Duodenal mucosa (tissue), 2 donors: Measurements from ENCODE around the gene CUL5.
"Not testable (repeated sequence)": the region's sequence is repeated elsewhere in the genome, so short reads cannot be mapped to it uniquely, and the experiment has no call there.

ENCODE experiments used
- H3K27ac ChIP-seq: one replicate; pipeline ENCODE4 v1.7.0; 2013; ENCODE audit warnings: low read depth, low read length
- H3K27me3 ChIP-seq, 2 donors: one replicate each; pipeline ENCODE4 v1.7.0; 2013; ENCODE audit warnings: low read length in 2 of 2, control low read depth in 1 of 2; ENCODE audit not compliant: insufficient read depth in 2 of 2, control insufficient read depth in 1 of 2
- H3K36me3 ChIP-seq, 2 donors: one replicate each; pipeline ENCODE4 v1.7.0; 2013; ENCODE audit warnings: low read length in 2 of 2, control low read depth in 1 of 2; ENCODE audit not compliant: insufficient read depth in 2 of 2, control insufficient read depth in 1 of 2
- H3K4me1 ChIP-seq, 2 donors: one replicate each; pipeline ENCODE4 v1.7.0; 2013; ENCODE audit warnings: low read length in 2 of 2, control low read depth in 1 of 2; ENCODE audit not compliant: insufficient read depth in 2 of 2, control insufficient read depth in 1 of 2
- H3K4me3 ChIP-seq, 2 donors: one replicate each; pipeline ENCODE4 v1.7.0; 2013; ENCODE audit warnings: low read length in 2 of 2, low read depth in 1 of 2
- H3K9ac ChIP-seq, 2 donors: one replicate each; pipeline ENCODE4 v1.7.0; 2013; ENCODE audit warnings: low read length in 2 of 2, low read depth in 1 of 2
- H3K9me3 ChIP-seq, 2 donors: one replicate each; pipeline ENCODE4 v1.7.0; 2013; ENCODE audit warnings: low read length in 2 of 2, control low read depth in 1 of 2; ENCODE audit not compliant: control insufficient read depth in 1 of 2

Gene CUL5

GRCh38 chr11:108125096-108125495 lies 116.4 kb downstream of the CUL5 start:
- Histone ChIP-seq H3K4me1 (peaks cover 26 to 33% of the 10 kb centered on the region in 2 donors), H3K9ac (no peak overlapping the region), H3K27ac (no peak overlapping the region), H3K4me3 (no peak overlapping the region), H3K27me3 (no peaks in the 10 kb centered on the region), H3K36me3 (peaks cover 0 to 3% of the 10 kb centered on the region in 2 donors), H3K9me3 (no peaks in the 10 kb centered on the region)

GRCh38 chr11:108128772-108129171 lies 120.1 kb downstream of the CUL5 start:
- H3K36me3 ChIP-seq = peaks cover 0 to 3% of the 10 kb centered on the region in 2 donors
- peaks cover 9 to 10% of the 10 kb centered on the region in 2 donors for H3K4me1 ChIP-seq
- no peak overlapping the region for H3K27ac ChIP-seq

DNA sequence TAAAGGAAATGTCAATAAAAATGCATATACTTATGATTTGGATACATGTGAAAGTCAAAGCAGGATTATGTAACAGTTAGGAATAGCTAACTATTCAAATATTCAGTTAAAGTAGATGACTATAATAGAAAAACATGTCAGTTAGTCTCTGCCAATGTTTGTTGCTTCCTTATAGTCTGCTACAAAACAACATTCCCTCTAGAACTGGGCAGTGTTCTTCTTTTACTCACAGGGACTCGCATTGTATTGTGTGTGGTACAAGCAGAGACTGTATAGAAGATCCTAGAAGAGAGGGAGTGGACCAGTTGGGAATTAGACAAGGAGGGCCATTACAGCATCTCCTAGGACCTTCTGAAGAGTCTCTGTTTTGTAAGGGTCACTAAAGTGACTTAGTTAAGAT lies 123.3 kb downstream of the CUL5 start:
- H3K9me3 ChIP-seq = no peaks in the 10 kb centered on the region
- no peaks in the 10 kb centered on the region for H3K27me3 ChIP-seq
- H3K9ac ChIP-seq = no peak overlapping the region
- H3K4me3 ChIP-seq = no peak overlapping the region
- H3K4me1 ChIP-seq = no peaks in the 10 kb centered on the region
- peaks cover 0 to 13% of the 10 kb centered on the region in 2 donors for H3K36me3 ChIP-seq
- H3K27ac ChIP-seq = no peak overlapping the region

More at GRCh38 chr11:108128772-108129171, 120.1 kb downstream of the CUL5 start:
- H3K9ac ChIP-seq = no peak overlapping the region
- H3K4me3 ChIP-seq = no peak overlapping the region
- no peaks in the 10 kb centered on the region for H3K9me3 ChIP-seq
- no peaks in the 10 kb centered on the region for H3K27me3 ChIP-seq

DNA sequence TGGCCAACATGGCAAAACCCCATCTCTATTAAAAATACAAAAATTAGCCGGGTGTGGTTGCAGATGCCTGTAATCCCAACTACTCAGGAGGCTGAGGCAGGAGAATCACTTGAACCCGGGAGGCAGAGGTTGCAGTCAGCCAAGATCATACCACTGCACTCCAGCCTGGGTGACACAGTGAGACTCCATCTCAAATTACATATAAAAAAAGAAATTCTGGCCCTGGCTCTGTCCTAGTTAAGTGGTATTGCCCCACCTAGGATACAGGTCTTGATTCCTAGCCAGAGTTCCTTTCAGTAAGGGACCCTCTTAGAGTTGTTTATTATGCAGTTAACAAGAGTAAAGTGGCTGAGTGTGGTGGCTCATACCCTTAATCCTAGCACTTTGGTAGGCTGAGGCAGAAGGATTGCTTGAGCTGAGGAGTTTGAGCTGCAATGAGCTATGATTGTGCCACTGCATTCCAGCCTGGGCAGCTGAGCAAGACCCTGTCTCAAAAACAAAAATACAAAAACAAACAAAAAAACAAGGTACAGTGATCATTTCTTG lies 124.4 kb downstream of the CUL5 start:
- not testable (repeated sequence) for H3K27ac ChIP-seq

GRCh38 chr11:108135845-108136544 lies 127.3 kb downstream of the CUL5 start:
- H3K4me1 ChIP-seq = no peaks in the 10 kb centered on the region
- no peak overlapping the region for H3K27ac ChIP-seq
- no peaks in the 10 kb centered on the region for H3K27me3 ChIP-seq
- peaks cover 7 to 31% of the 10 kb centered on the region in 2 donors for H3K36me3 ChIP-seq
- H3K4me3 ChIP-seq = no peak overlapping the region
- H3K9ac ChIP-seq = no peak overlapping the region
- no peaks in the 10 kb centered on the region for H3K9me3 ChIP-seq

More for the DNA sequence above, 124.4 kb downstream of the CUL5 start:
- H3K9me3 ChIP-seq, H3K4me3 ChIP-seq, H3K9ac ChIP-seq, H3K4me1 ChIP-seq, H3K27me3 ChIP-seq: not testable (repeated sequence)
- peaks cover 0 to 18% of the 10 kb centered on the region in 2 donors for H3K36me3 ChIP-seq

- Histone ChIP-seq H3K9me3 (no peaks in the 10 kb centered on the region), H3K4me3 (no peak overlapping the region), H3K27ac (no peak overlapping the region), H3K4me1 (no peaks in the 10 kb centered on the region), H3K9ac (no peak overlapping the region), H3K36me3 (peaks cover 10 to 39% of the 10 kb centered on the region in 2 donors), H3K27me3 (no peaks in the 10 kb centered on the region)
These were observed 128.5 kb downstream of the CUL5 start for GRCh38 chr11:108137212-108137611.

DNA sequence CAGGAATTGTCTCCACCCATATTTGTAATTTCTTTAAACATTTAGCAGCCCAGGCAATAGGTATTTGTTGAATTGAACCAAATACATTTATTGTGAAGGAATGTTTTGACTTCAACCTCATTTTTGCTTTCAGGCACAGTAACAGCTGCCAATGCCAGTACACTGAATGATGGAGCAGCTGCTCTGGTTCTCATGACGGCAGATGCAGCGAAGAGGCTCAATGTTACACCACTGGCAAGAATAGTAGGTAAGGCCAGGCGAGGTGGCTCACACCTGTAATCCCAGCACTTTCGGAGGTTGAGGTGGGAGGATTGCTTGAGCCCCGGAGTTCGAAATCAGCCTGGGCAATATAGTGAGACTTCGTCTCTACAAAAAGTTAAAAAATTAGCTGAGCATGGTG lies 133.6 kb downstream of the CUL5 start:
- no peak overlapping the region for H3K9ac ChIP-seq
- no peaks in the 10 kb centered on the region for H3K9me3 ChIP-seq
- H3K4me1 ChIP-seq = no peaks in the 10 kb centered on the region
- no peak overlapping the region for H3K4me3 ChIP-seq
- peaks cover 34 to 65% of the 10 kb centered on the region in 2 donors for H3K36me3 ChIP-seq
- no peak overlapping the region for H3K27ac ChIP-seq
- H3K27me3 ChIP-seq = no peaks in the 10 kb centered on the region

DNA sequence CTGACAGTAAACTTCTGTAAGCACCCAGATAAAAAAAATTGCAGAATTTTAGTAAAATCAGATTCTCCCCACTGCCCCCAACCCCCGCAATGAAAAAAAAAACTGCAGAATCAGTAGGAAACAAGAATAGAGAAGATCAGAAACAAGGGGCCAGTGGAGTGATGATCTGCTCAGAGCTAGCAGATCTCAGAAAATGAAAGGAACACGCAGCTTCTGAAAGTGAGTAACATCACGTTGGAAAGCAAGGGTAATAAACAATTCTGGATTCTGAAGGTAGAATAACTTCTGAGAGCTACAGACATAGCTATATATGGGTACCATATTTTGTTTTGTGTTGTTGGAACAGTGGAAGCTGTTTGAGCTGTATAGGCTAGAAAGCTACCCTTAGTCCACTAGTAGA lies 135.9 kb downstream of the CUL5 start:
- H3K36me3 ChIP-seq = peaks cover 36 to 74% of the 10 kb centered on the region in 2 donors
- H3K9me3 ChIP-seq = no peaks in the 10 kb centered on the region
- no peak overlapping the region for H3K9ac ChIP-seq
- H3K27me3 ChIP-seq = no peaks in the 10 kb centered on the region
- H3K4me3 ChIP-seq = no peak overlapping the region
- H3K27ac ChIP-seq = no peak overlapping the region
- no peaks in the 10 kb centered on the region for H3K4me1 ChIP-seq

- no peaks in the 10 kb centered on the region for H3K9me3 ChIP-seq
- H3K27ac ChIP-seq = no peak overlapping the region
- H3K27me3 ChIP-seq = no peaks in the 10 kb centered on the region
- no peak overlapping the region for H3K4me3 ChIP-seq
- peaks cover 46 to 77% of the 10 kb centered on the region in 2 donors for H3K36me3 ChIP-seq
- H3K9ac ChIP-seq = no peak overlapping the region
- H3K4me1 ChIP-seq = no peaks in the 10 kb centered on the region
These were observed 138.5 kb downstream of the CUL5 start for GRCh38 chr11:108147150-108147549.

DNA sequence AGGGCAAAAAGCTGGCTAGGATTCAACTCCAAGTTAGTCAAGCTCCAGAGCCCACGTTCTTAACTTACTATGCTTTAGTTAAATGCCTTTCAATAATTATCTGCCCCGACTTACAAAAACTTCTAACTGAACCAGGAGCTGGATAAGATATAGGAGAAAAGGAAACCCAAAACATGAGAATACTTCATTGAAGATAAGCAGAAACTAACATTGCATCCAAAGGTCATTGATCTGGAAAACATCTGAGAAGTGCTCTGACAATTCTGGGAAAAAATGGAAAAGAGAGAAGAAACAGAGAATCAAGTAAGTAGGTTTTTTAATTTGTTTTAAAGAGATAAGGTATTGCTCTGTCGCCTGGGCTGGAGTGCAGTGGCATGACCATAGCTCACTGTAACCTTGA lies 139.9 kb downstream of the CUL5 start:
- no peak overlapping the region for H3K27ac ChIP-seq
- H3K27me3 ChIP-seq = no peaks in the 10 kb centered on the region
- H3K9me3 ChIP-seq = no peaks in the 10 kb centered on the region
- no peaks in the 10 kb centered on the region for H3K4me1 ChIP-seq
- peaks cover 41 to 63% of the 10 kb centered on the region in 2 donors for H3K36me3 ChIP-seq
- H3K9ac ChIP-seq = no peak overlapping the region
- no peak overlapping the region for H3K4me3 ChIP-seq
